Left renal pelvis (tissue), 4 donors: ENCODE data around the gene MLC1. TPM values are rescaled to one million over a fixed set of nuclear protein-coding genes. Genes with fewer than 3 reads are reported as not detected.
A peak's percentile ranks its signal among the peaks of the same experiment; 100 is the strongest.

Source experiments
- DNase-seq, 4 donors: peaks; one replicate each; pipeline ENCODE4 v3.0.0-alpha.2; 2013; ENCODE audit warnings: low read depth in 4 of 4, low spot score in 3 of 4
- polyA plus RNA-seq, 4 donors: library from polyadenylated mRNA; unstranded; fragments of 120-200 nt; gene quantifications; one replicate each; pipeline ENCODE4 v1.2.1, GENCODE V29; 2013; ENCODE audit not compliant: insufficient read length in 4 of 4

The MLC1 gene
- polyA plus RNA-seq, 4 donors, result 0.60 to 1.0 (median 0.86) TPM

DNA sequence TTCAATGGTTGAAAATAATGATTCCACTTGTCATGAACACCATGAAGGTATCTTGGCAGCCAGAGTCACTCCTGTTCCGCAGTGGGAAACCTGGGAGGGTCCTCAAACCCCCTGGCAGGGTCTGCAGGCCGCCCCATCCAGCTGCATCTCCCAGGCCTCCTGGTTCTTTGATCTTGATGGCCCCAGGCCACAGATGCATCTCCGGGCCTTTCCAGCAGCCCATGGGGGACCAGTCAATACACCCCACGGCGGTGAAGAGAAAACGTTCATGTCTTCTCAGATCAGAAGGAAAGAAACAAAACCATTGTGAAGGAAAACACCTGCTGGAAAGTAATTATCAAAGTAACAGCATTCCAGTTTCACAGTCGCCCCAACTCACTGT, 25.4 kb downstream of the MLC1 start:
- no peak for DNase-seq

DNA sequence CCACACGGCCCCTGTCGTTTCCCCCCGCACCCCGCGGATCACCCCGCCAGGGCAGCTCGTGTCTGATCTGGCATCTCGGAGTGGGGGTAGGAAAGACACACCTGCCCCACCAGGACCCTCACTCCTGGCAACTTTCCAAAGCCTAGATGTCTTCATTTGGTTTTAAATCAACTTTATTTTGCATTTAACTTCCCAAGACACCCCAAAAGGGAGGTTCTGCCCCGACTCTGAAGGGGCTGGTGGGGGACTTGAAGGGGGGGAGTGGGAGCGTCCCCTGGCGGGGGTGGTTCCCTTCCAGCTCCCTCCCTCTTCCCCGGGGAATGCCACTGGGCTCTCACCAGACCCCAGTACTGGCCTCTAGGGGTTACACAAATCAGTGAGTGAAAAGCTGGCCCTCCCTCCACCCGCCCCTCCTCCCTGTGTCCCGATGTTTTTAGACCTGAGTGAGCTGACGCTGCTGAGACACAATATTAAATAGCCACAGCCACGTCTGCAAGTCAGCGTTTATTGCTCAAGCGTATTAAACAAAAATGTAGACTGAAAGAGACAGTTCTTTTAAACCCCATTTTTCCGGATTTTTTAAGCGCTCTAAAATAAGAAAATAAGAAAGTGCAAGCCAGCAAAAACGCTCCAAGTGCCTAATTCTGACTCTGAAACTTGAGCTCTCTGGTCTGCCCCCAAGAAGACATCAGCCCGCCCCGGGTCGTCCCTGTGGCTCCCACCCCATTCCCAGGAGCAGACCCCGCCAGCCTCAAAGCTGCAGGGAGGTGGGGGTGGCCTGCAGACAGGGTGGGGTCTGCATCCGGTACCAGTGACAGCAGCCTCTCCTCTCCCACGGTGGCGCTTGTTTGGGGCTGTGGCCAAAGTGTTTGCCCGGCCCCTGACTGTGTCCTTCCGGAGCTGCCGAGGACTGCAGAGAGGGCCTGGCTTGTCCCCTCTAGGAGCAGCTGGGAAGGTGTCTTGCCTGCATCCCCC, 26.0 kb downstream of the MLC1 start:
- peak in 1 of 4 donors; percentile 37 for DNase-seq

DNA sequence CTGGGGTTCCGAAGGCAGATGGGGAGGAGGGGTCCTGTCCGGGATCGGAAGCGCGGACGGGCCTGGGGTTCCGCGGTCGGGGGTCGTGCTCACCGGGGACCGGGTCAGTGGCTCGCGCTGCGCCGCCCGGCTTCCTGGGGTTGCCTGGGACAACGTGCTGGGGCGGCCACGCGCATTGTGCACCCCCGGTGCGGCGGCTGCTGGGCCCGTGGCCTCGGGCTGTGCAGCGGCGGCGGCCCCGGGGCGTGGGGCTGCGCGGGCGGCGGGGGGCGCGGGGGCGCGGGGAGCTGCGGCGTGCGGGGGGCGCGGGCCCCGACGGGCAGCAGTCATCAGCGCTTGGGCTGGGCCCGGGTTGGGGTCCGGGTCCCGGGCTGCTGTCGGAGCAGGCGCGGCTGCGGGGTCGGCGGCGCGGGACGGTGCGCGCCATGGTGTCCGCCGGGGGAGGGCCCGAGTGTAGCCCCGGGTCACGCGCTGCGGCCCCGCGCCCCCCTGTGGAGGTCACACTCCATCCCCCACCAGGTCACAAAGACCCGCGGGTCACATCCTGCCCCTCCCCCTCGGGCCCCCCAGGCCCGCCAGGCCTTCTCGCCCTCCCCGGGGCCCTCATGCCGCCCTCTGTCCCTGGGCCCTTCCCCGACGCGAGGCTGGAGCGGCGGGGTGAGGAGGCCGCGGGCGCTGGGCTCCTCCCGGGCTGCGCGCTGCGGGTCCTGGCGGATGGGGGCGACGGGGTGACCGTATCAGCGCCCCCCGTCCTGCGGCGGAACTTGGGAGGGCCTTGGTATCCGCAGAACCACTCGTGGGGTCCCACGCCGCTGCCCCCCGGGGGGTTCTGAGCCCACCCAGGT, 26.9 kb downstream of the MLC1 start, which contains the start of gene TTLL8:
Gene TTLL8 (minus strand): TSS at position 238 of the 845 bp plus-strand sequence.
- DNase-seq, result no peak

DNA sequence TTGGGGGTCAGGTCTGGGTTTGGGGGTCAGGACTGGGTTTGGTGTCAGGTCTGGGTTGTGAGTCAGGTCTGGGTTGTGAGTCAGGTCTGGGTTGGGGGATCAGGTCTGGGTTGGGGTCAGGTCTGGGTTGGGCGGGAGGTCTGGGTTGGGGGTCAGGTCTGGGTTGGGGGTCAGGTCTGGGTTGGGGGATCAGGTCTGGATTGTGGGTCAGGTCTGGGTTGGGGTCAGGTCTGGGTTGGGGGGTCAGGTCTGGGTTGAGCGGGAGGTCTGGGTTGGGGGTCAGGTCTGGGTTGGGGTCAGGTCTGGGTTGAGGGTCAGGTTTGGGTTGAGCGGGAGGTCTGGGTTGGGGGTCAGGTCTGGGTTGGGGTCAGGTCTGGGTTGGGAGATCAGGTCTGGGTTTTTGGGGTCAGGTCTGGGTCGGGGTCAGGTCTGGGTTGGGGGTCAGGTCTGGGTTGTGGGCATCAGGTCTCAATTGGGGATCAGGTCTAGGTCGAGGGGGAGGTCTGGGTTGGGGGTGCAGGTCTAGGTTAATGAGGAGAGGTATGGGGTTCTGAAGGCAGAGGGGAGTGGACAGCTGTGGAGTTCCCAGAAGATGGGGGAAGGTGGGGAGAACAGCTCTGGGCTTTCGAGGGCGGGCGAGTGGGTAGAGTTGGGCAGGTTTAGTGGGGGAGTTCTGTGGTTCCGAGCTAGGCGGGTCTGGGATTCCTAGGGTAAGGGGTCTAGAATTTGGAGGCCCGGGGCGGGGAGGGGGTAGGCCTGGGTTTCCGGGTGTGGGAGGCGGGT, 27.8 kb downstream of the MLC1 start:
- DNase-seq, result no peak

DNA sequence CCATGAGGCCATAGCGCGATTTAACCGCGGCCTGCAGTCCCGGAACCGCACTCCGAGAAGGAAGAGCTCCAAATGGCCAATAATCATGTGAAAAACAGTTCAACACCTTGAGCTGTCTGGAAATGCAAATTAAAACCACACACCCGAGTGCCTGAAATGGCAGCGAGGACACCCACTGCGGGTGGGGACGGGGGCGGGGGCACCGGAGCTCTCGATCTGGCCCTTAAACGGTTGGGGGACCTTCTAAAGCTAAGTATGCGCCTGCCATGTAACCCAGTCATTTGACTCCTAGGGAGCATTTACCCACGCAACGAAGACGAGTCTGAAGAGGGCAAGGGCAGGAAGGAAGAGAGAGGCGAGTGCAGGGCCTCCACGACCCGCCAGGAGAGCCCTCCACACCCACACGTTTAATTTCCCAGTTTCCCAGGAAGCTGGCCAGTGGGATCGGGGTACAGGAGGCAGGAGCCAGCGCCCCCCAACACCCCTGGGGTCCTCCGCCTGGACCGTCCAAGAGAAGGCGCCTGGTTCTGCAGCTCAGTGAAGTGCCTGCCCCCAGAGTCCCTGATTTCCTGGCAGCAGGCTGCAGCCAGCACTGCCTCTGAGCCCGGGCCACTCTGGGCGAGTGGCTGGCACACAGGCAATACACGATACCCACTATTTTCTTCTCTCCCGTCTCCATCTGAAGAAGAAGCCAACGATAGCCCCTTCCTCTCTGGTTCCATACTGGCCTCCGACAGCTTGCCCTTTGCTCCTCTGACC, 28.8 kb downstream of the MLC1 start:
- no peak for DNase-seq

DNA sequence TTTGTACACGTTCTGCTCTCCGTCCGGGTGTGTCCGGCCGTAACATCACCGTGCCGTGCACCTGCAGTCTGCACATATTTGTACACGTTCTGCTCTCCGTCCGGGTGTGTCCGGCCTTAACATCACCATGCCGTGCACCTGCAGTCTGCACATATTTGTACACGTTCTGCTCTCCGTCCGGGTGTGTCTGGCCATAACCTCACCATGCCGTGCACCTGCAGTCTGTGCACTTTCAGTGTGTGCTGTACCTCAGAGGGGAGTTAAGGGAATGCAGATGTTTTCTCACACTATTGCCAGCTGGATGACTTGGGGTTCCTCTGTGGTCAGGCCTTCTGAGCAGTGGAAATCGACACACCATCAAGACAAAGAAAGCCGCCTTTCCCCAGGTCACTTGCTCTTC, 31.4 kb downstream of the MLC1 start:
- DNase-seq, result no peak

DNA sequence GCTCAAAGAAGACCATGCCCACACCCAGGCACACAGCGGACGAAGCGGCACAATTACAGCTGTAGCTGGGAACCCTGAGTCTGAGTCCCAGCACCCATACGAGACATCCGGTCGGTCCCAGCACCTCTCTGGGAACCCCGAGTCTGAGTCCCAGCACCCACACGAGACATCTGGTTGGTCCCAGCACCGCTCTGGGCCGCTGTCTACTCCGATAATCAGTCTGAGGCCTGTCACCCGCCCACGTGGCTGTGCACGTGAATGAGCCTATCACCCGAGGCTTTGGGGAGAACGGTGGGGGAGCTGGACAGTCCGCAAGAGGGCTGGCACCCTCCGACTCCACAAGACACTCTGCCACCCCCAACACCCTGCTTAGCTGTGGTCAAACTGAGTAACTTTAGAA, 33.3 kb downstream of the MLC1 start:
- no peak for DNase-seq

DNA sequence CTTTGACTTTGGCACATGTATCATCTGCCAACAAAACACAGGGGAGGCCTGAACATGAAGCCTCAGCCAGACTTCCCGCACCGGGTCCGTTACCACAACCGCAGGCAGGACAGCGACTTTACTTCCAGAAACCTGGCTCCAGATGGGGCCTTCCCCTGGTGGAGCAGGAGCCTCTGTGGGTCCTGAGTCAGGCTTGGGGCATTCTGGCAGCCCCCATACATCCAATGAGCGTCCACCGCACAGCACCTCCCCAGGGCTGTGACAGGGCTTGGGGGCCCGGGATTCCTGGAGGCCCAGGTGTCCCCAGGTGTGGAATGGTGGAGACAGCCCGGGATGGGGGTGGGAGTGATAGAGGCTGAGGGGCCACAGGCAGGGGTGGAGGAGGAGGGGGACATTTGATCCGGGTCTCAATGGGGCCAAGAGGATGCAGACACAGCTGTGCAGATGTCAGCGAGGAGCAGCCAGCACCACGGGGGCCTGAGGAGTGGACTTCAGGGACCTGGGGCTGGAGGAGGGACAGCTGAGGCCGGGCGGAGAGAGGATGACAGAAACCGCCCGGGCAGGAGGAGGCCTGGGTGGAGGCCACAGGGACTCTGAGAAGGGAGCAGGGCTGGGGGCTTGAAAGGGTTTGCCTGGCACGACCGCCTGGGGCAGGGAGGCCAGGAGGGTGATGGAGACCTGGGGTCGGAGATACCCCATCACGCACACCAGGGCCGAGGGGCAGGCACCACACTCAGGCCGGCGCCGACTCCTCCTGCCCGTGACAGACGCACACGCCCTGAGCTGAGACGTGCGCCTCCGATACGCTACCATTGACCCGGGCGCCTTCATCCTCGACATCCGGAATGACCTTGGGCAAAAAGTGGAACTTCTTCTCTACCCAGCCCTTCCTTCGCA, 35.7 kb downstream of the MLC1 start:
- no peak for DNase-seq

DNA sequence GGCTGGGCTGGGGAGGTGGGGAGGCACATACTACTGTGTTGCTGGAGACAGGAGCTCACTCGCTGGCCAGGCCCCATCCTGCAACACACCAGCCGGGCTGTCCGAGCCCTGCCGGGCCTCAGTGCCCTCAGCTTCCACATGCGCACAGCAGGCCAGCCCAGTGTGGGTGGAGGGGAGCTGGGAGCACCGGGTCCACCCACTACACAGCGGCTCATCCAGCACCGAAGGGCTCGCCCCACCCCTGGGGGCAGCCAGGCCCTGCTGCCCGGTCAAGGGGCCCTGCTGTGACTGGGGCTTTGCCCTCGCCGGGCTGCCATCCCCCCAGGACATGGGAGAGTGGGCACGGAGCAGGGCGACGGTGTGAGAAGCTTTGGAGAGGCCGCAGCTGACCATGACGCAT, 36.4 kb downstream of the MLC1 start:
- DNase-seq, result no peak

DNA sequence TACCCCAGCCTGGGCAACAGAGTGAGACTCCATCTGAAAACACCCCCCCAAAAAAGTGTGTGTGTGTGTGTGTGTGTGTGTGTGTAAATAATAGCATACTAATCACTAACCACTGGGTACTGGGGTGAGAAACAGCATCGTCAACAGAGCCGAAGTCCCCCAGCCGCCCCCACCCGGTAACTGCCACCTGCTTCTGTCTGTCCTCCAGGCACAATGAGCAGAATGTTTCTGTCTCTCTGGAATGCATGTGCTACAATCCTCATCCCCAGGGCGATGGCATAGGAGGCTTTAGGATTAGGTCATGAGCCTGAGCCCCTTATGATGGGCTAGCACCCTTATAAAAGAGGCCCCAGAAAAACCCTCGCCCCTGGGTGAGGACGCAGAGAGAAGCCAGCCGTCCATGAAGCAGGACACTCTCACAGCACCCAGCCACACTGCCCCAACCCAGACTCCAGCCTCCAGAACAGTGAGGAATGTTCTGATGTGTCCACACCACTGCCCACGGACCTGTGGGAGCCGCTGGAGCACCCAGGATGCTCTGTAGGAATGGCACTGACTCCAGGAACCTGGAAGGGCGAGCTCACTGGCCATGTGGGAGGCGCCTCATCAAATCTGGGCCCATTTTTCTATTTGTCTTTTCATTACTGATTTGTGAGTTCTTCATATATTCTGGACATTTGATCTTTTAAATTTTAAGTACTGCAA, 37.0 kb downstream of the MLC1 start:
- no peak for DNase-seq

DNA sequence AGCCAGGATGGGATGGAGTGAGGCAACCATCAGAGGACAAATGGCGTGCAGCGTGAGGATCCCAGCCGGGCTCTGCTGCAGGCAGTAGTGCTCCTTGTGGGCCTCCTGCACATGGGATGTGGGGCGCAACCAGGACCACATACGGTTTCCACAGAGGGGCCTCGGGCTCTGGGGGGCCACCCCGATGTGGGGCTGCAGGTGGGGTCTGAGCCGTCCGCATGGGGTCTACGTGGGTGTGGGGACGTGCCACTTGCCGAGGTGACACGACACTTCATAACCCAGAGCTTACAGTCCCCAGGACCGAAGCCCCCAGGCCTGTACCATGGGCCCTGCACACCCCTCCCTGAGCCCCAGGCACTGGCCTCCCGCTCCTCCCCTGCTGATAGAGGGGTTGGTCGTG, 37.9 kb downstream of the MLC1 start:
- DNase-seq, result no peak

DNA sequence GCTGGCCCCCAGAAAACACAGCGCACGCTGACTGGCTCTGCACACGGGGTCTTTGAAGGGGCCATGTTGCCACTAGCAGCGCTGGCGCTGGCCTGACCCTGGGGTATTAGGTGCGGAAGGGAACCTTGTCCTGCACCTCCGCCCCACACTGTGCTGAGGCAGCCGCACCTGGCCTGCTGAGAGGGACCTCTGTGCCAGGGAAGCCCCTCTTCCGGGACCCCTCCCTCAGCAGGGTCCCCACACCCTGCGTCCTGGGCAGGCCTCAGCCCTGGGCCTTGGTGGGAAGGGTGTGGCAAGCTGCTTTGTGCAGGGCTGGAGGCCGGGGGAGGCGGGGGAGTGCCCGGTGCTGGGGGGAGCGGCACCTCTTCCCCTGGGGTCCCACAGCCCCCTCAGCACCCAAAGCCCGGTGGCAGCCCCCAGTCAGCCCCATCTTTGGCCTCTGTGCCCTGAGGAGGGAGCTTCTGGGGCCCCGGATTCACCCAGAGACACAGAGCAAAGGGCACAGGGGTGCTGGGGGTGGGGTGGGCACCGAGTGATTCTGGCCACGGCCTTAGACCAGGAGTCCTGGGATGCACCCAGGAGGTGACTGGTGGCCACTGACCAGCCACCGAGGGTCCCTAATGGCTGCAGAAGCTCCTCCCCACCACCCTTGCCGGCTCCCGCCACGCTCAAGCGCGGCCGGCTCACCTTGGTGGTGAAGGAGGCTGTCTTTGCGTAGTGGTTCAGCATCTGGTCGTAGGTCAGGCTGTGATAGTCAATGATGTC, 38.6 kb downstream of the MLC1 start:
- no peak for DNase-seq

DNA sequence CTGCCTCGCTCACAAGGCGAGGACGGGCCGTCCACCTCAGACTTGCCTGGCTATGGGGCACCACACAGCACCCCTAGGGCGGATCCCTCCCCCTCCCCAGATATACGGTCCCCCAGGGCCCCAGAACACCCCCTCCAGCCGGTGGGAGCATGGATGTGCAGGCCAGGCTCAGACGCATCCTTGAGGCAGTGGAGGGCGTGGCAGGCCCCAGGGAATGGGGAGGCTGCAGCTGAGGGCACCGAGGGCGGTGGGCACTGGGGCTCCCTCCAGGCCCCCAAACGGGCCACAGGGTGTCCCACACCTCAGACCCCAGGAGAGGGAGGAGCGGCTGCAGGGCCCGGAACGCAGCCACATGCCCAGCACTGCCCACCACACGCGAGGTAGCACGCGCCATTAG, 39.2 kb downstream of the MLC1 start:
- no peak for DNase-seq

DNA sequence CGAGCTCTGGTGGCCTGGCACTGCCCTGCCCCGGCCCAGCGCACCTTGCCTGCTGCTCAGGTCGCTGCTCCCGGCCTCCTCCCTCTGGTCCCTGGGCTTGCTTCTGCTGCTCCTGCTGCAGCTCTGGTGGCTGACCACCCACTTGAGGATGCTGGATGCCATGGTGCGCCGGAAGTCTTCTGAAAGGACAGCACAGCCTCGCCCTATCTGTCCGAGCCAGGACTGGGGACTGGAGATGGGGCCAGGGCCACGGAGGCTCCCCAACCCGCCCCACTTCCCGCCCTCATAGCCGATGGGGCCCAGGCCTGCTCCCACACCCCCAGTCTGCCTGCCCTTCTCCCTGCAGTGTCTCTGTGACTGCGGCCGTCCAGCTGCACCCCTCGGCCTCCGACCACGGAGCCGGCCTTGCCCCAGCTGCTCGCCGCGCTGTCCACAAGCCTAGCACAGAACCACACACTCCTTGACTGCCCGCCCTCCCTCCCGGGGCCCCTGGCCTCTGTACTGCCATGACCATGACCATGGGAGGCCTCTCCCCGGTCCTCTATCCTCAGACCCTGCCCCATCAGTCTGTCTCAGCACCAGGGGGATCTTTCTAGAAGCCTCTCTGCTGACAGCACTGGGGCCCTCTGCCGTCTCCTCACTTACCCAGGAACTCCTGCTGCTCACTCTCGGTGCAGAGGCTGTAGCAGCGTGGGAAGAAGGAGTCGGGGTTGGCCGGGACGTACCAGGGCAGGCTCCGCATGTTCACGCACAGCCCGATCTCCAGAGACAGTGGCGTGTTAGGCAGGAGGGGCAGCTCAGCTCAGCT, 39.8 kb downstream of the MLC1 start:
- DNase-seq, result no peak

DNA sequence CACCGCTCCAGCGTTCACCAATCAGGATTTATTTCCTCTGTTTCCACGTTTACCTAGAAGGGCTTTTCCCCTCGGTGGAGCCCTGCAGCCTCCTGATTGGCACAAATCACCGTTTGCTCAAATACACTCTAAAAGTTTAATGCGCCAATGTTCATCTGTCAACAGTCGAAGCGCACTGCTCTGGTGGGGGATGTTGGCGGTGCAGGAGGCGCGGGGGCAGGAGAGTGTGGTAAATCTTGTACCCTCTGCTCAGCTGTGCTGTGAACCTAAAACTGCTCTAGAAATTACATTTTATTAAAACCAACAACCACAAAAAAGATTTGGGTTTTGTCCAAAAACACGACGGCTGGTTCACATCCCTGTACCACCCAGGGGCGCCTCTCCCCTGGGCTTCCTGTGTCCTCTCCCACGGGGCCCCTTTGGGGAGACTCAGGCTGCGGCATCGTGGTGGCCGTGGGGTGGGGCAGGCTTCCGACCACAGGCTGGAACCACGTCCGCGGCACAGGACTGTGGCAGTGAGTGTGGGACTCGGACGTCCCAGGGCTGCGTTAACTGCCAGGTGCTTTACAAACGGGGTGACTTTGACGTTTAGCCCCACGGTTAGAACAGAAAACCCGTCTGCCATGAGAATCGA, 40.6 kb downstream of the MLC1 start:
- no peak for DNase-seq

DNA sequence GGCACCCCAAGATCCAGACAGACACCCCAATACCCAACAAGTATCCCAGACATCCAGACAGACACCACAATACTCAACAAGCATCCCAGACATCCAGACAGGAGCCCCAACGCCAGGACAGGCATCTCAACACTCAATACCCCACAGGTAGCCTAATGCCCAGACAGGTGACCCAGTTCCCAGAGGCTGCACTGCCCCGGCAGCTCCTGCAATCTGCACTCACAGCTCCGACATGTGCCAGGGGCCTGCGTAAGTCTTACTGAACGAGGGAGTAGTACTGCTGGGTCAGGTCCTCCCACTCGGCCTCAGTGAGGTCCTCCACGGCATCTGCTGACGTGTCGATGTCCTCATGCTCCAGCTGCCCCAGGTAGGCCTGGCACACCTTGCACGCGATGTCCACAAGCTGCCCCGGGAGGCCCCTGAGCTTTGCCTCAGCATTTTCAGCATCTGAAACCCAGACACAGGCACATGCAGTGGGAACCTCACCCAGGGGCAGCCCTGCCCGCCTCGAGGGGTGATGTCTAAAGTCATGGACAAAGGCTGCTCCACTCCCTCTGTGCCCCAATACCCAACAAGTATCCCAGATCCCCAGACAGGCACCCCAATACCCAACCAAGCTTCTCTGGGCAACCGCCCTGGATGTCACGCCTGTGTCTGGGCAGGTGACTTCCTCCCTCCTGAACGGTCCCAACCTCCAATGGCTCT, 43.7 kb downstream of the MLC1 start:
- DNase-seq, result no peak
